HepG2 (cell line): ENCODE data around the gene GPR87. TPM values are rescaled to one million over a fixed set of nuclear protein-coding genes. Genes with fewer than 3 reads are reported as not detected.

ENCODE experiments used
- ATAC-seq: fragments of 200-7000 bp; cut with Tn5 transposase; 3 replicates; pipeline ENCODE4 v1.9.1; 2020; ENCODE audit warnings: mild to moderate bottlenecking, moderate library complexity
- BruUV-seq: library from RNA; stranded (reverse); fragments of 400-500 nt; replicated peaks from 2 replicates; lab custom pipeline; 2021; lab: Mats Ljungman, UMichigan
- CTCF ChIA-PET: fragments of 300-600 bp; formaldehyde crosslinking; extraction: SDS; loops from one replicate; lab custom pipeline; 2021; ENCODE audit warnings: low total read pairs, inconsistent platforms, low intra/inter-chr PET ratio; lab: Yijun Ruan, JAX
- POLR2A ChIA-PET: fragments of 350-600 bp; sonication (Branson Sonifier 250); formaldehyde crosslinking; loops from one replicate; lab custom pipeline; 2020; ENCODE audit warnings: antibody characterized with exemption, inconsistent platforms; lab: Yijun Ruan, JAX
- DNase-seq: peaks from one replicate; pipeline ENCODE4 v3.0.0-alpha.2; 2015; ENCODE audit warnings: low spot score
- FAIRE-seq: peaks from 3 replicates; lab custom pipeline; 2011; peaks lifted over from hg19 to GRCh38; lab: Jason Lieb, UNC
- H2AFZ ChIP-seq: one replicate; pipeline ENCODE4 v1.6.1; 2011; ENCODE audit warnings: low read length, inconsistent platforms
- H3K27ac ChIP-seq: fragments of 300-600 bp; 3 replicates; pipeline ENCODE4 v1.8.0; 2011; ENCODE audit warnings: mixed run types, mild to moderate bottlenecking, mixed read lengths, low read length, inconsistent platforms; ENCODE audit not compliant: insufficient read depth; ENCODE audit errors: extremely low read length
- H3K27me3 ChIP-seq, 2 experiments: fragments of 200-600 bp in 1 of 2; 2 replicates in 1 of 2; 3 replicates in 1 of 2; pipeline versions ENCODE4 v1.6.0 to v1.8.0; 2011; ENCODE audit warnings: low read length in 2 of 2, mild to moderate bottlenecking in 2 of 2, moderate library complexity in 2 of 2, inconsistent platforms in 1 of 2; ENCODE audit not compliant: insufficient read depth in 2 of 2, control insufficient read depth in 1 of 2
- H3K36me3 ChIP-seq, 2 experiments: fragments of 200-600 bp in 1 of 2; replicated peaks in 1 of 2; 2 replicates in 1 of 2; 3 replicates in 1 of 2; pipeline versions ENCODE4 v1.5.1 to v1.8.0; 2011; ENCODE audit warnings: low read length in 2 of 2, inconsistent platforms in 1 of 2; ENCODE audit not compliant: insufficient read depth in 2 of 2, control insufficient read depth in 1 of 2
- H3K4me1 ChIP-seq: 2 replicates; pipeline ENCODE4 v1.5.1; 2012; ENCODE audit warnings: low read length, inconsistent platforms; ENCODE audit not compliant: insufficient read depth
- H3K4me2 ChIP-seq: 2 replicates; pipeline ENCODE4 v1.6.0; 2011; ENCODE audit warnings: low read depth, low read length, inconsistent platforms
- H3K4me3 ChIP-seq, 3 experiments: fragments of 200-600 bp in 1 of 3; sonication (generic), shearing (Covaris generic) in 1 of 3; replicated peaks in 1 of 3; 2 replicates each; pipeline ENCODE4 v1.5.1; 2011 to 2016; ENCODE audit warnings: low read length in 3 of 3, inconsistent platforms in 2 of 3, low read depth in 2 of 3, mild to moderate bottlenecking in 2 of 3, control low read depth in 1 of 3, mixed read lengths in 1 of 3; ENCODE audit not compliant: insufficient read depth in 1 of 3
- H3K79me2 ChIP-seq: one replicate; pipeline ENCODE4 v1.6.1; 2011; ENCODE audit warnings: low read length, inconsistent platforms; ENCODE audit not compliant: insufficient read depth
- H3K9ac ChIP-seq: 2 replicates; pipeline ENCODE4 v1.6.0; 2011; ENCODE audit warnings: mild to moderate bottlenecking, low read depth, low read length, inconsistent platforms; ENCODE audit not compliant: insufficient read depth
- H3K9me3 ChIP-seq: 2 replicates; pipeline ENCODE4 v1.5.1; 2012; ENCODE audit warnings: mild to moderate bottlenecking, low read length
- H4K20me1 ChIP-seq: 2 replicates; pipeline ENCODE4 v1.6.0; 2011; ENCODE audit warnings: inconsistent platforms, mild to moderate bottlenecking, low read length, moderate library complexity; ENCODE audit not compliant: insufficient read depth
- ARNTL ChIP-seq: sonication (generic); formaldehyde crosslinking; IDR thresholded peaks from 2 replicates; pipeline ENCODE4 v1.4.0; 2020; ENCODE audit warnings: mild to moderate bottlenecking, missing genetic modification reagents
- CSRNP2 ChIP-seq: sonication (generic); formaldehyde crosslinking; conservative IDR thresholded peaks from 2 replicates; pipeline ENCODE4 v1.8.0; 2022; ENCODE audit warnings: low read depth, missing genetic modification reagents
- DMTF1 ChIP-seq: sonication (generic); formaldehyde crosslinking; IDR thresholded peaks from 2 replicates; pipeline ENCODE4 v1.4.0; 2020; ENCODE audit warnings: mild to moderate bottlenecking, missing genetic modification reagents
- ELF4 ChIP-seq: sonication (generic); formaldehyde crosslinking; IDR thresholded peaks from 2 replicates; pipeline ENCODE4 v1.5.0; 2020; ENCODE audit warnings: missing genetic modification reagents, mild to moderate bottlenecking, moderate library complexity, borderline replicate concordance
- KAT7 ChIP-seq: IDR thresholded peaks from 2 replicates; pipeline ENCODE4 v1.6.1; 2018; ENCODE audit warnings: borderline replicate concordance, missing compliant biosample characterization
- KLF16 ChIP-seq, 2 experiments: sonication (generic) in 1 of 2; formaldehyde crosslinking in 1 of 2; IDR thresholded peaks; 2 replicates each; pipeline versions ENCODE4 v1.6.1 to v1.8.0; 2016 to 2023; ENCODE audit warnings: missing genetic modification reagents in 2 of 2, missing compliant biosample characterization in 1 of 2
- KMT2A ChIP-seq: sonication (generic); formaldehyde crosslinking; IDR thresholded peaks from 2 replicates; pipeline ENCODE4 v1.4.0; 2020; ENCODE audit warnings: missing genetic modification reagents
- PHF8 ChIP-seq: sonication (generic); formaldehyde crosslinking; IDR thresholded peaks from 2 replicates; pipeline ENCODE4 v1.5.0; 2020; ENCODE audit warnings: missing genetic modification reagents
- RELA ChIP-seq: sonication (generic); formaldehyde crosslinking; IDR thresholded peaks from 2 replicates; pipeline ENCODE4 v1.4.0; 2020; ENCODE audit warnings: missing genetic modification reagents
- SMARCC2 ChIP-seq: fragments of 450-650 bp; IDR thresholded peaks from 2 replicates; pipeline ENCODE4 v1.6.1; 2017; ENCODE audit warnings: antibody characterized with exemption, mild to moderate bottlenecking
- ZNF280D ChIP-seq: sonication (generic); formaldehyde crosslinking; IDR thresholded peaks from 2 replicates; pipeline ENCODE4 v1.5.1; 2020; ENCODE audit warnings: mild to moderate bottlenecking, missing genetic modification reagents
- ZNF841 ChIP-seq: sonication (generic); formaldehyde crosslinking; IDR thresholded peaks from 2 replicates; pipeline ENCODE4 v1.8.1; 2023; ENCODE audit warnings: missing genetic modification reagents, borderline replicate concordance
- WGBS: methylation state at CpG from one replicate; pipeline ENCODE4 v1.1.6; 2017; ENCODE audit warnings: low lambda C conversion rate; 5-methylcytosine and 5-hydroxymethylcytosine counted together
- in situ Hi-C: cut with HindIII; loops from 2 replicates; pipeline ENCODE4 v1.10.0; 2017; ENCODE audit warnings: low pct_unique_long_range_greater_than_20kb; ENCODE audit not compliant: extremely low pct_ligation_motif_present
- intact Hi-C: fragments of 100-400 bp; cut with micrococcal nuclease; formaldehyde crosslinking; loops from one replicate; pipeline ENCODE4 v1.10.0; 2022; ENCODE audit not compliant: unreplicated experiment
- polyA plus RNA-seq, 8 experiments: library from polyadenylated mRNA; depleted of rRNA in 3 of 8; stranded (reverse) in 7 of 8; unstranded in 1 of 8; fragments of >200 nt; fragmentation: Illumina TruSeq in 4 of 8; extraction: Trizol in 4 of 8; gene quantifications; 2 replicates each; pipeline versions ENCODE4 v1.2.1 to v1.2.3, GENCODE V29; 2011 to 2016; ENCODE audit warnings: low read depth in 4 of 8, missing spikeins in 1 of 8, mixed read lengths in 1 of 8; ENCODE audit not compliant: insufficient read depth in 1 of 8
- total RNA-seq, 5 experiments: library from RNA; depleted of rRNA; stranded (reverse); fragments of >200 nt; fragmentation: Illumina TruSeq; extraction: Trizol; gene quantifications; 2 replicates each; pipeline ENCODE4 v1.2.3, GENCODE V29; 2016; ENCODE audit warnings: low read depth in 1 of 5

The GPR87 gene
- total and polyA plus RNA-seq, 2 of the 13 experiments (the other 11 are each of a cell fraction or from before 2014, with no cell fraction given) = not detected

- ATAC-seq (no peak), DNase-seq (no peak), FAIRE-seq (no peak)
- H3K9me3 ChIP-seq = no peaks in the 10 kb centered on the region
- WGBS = 58% methylated on average over 6 of the region's 6 CpGs
- BruUV-seq = no TSS peak
- H3K36me3 ChIP-seq = no peaks in the 10 kb centered on the region
- POLR2A ChIA-PET = no interaction called here
- H3K27ac ChIP-seq = no peak overlapping the region
- CTCF ChIA-PET = no interaction called here
- H3K27me3 ChIP-seq = no peaks in the 10 kb centered on the region
- no peaks in the 10 kb centered on the region for H3K4me1 ChIP-seq
- no peak overlapping the region for H3K4me3 ChIP-seq
- intact Hi-C loops (no loop called here), in situ Hi-C loops (no loop called here)
- H4K20me1 ChIP-seq = no peaks in the 10 kb centered on the region
- no peaks in the 10 kb centered on the region for H3K79me2 ChIP-seq
- H3K9ac ChIP-seq = no peak overlapping the region
- H3K4me2 ChIP-seq = no peak overlapping the region
- TF ChIP-seq ZNF841 (no peak), CSRNP2 (CRISPR knock-in tag) (no peak), KMT2A (CRISPR knock-in tag) (no peak)
- no peak overlapping the region for H2AFZ ChIP-seq
Observed at GRCh38 chr3:151276687-151277042, 40.0 kb downstream of the GPR87 start.

- Histone ChIP-seq H3K9me3 (no peaks in the 10 kb centered on the region), H3K36me3 (no peaks in the 10 kb centered on the region), H4K20me1 (no peaks in the 10 kb centered on the region), H3K4me2 (no peak overlapping the region), H3K27me3 (no peaks in the 10 kb centered on the region), H3K79me2 (no peaks in the 10 kb centered on the region), H3K27ac (no peak overlapping the region), H3K4me1 (no peaks in the 10 kb centered on the region), H3K4me3 (no peak overlapping the region), H3K9ac (no peak overlapping the region), H2AFZ (no peak overlapping the region)
- intact Hi-C loops (no loop called here), in situ Hi-C loops (no loop called here)
- ATAC-seq (no peak), DNase-seq (no peak), FAIRE-seq (no peak)
- CTCF ChIA-PET = no interaction called here
- 13% methylated on average over 2 of the region's 2 CpGs for WGBS
- BruUV-seq = no TSS peak
- POLR2A ChIA-PET = no interaction called here
- no peak for TF ChIP-seq ELF4 (CRISPR knock-in tag)
- TF ChIP-seq ZNF280D (CRISPR knock-in tag) = no peak
- TF ChIP-seq DMTF1 (CRISPR knock-in tag) = no peak
- no peak for TF ChIP-seq ARNTL
- TF ChIP-seq KAT7 (CRISPR knock-in tag) = no peak
- TF ChIP-seq RELA (CRISPR knock-in tag) = no peak
- TF ChIP-seq PHF8 (CRISPR knock-in tag) = no peak
- TF ChIP-seq SMARCC2 = no peak
- no peak for TF ChIP-seq KLF16 (CRISPR knock-in tag; IDR thresholded peaks at IDR 0.05)
Observed at GRCh38 chr3:151276038-151276686, 40.5 kb downstream of the GPR87 start.
